Esophagus squamous epithelium (tissue), 4 donors: ENCODE measurements around the gene ITGB8.

Experiments used
- CTCF ChIP-seq, 6 experiments: fragments of 450-650 bp in 4 of 6; fragments of 200-600 bp in 2 of 6; sonication (generic) in 2 of 6; IDR thresholded peaks; one replicate each; pipeline ENCODE4 v1.5.1; 2016 to 2019; ENCODE audit warnings: antibody characterized with exemption in 6 of 6, mild to moderate bottlenecking in 4 of 6, moderate library complexity in 4 of 6
- POLR2A ChIP-seq, 4 donors: fragments of 450-650 bp; IDR thresholded peaks; one replicate each; pipeline ENCODE4 v1.6.1; 2017; ENCODE audit warnings: antibody characterized with exemption in 4 of 4, mild to moderate bottlenecking in 4 of 4, moderate library complexity in 3 of 4

DNA sequence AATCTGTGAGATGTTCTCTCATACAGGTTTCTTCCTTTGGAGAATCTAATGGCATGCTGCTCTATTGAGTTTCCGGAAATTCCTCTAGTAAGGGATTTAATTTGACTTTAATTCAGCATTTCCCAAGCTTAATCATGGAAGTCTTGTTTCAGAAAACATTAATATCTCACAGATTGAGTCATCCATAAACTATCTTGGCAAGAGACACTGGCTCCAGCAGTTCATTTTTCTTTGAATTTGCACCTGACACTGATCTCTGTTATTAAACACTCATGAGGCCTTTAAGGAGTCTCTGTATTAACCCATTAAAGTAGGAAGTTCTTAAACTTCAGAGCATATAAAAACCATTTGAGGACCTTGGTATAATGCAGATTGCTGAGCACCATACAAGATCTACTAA is 3.6 kb upstream of the ITGB8 start:
- TF ChIP-seq CTCF (IDR thresholded peaks at IDR 0.05) (no peak), POLR2A (IDR thresholded peaks at IDR 0.05) (no peak)
